Limb (tissue), 2 donors: Measurements from ENCODE around the gene R3HDM2.
"Not testable (repeated sequence)": the region's sequence is repeated elsewhere in the genome, so short reads cannot be mapped to it uniquely, and the experiment has no call there.

Experiments
- DNase-seq, 2 donors: peaks; one replicate each; pipeline ENCODE4 v3.0.0-alpha.2; 2016; ENCODE audit errors: extremely low spot score in 2 of 2

The R3HDM2 gene

DNA sequence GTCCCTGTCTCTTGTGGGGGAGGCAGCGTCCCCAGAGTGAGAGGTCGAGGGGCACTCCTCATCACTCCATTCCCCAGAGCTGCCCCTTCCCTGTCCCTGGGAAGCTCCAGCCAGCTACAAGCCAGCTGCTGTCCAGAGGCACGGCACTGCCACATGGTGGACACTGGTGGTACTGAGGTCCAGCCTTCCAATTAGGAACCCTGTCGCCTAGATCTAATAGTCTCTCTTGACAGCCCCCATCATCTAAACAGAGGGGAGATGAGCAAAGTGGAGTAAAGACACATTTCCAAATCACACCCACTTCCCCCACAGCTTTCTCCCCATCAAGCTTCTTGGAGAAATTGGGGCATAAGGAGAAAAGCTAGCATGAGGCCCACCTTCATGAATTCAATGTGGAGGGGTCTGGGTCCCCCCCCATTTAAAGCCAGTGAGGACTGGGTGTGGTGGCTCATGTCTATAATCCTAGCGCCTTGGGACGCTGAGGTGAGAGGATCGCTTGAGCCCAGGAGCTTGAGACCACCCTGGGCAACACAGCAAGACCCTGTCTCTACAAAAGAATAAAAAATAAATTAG, 22.2 kb upstream of the R3HDM2 start:
- peak; percentile 58 to 87 for DNase-seq

DNA sequence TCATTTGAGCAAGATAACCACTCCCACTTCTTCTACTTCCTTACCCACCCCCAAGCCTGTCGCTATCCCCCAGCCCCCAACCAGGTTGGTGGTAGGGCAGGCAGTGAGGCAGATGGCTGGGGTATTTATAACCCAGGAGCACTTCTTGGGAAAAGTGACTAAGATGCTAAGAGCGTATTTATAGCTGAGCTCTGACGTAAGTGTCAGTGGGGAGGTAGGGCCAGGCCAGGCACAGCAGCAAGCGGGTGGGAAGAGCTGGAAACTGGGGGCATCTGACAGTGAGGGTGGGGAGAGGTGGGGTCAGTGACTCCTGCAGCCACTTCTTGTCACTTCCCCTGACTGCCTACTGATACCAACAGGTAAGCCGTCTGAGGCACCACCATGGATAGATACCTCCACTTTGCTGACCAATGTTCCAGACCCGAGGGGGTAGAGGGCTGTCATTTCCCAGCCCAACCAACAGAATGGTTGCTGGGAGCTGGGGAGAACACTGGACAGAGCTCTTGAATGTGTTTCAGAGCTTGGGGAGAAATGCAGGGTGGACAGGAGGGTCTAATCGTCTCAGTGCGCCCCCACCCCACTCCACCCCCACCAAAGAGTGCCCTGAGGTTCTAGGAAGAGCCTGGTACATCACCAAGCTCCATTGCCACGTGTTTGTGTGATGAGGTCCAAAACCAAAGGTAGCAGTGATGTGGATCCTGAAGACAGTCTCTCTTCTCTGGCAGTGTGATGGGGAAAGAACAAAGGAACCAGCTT, 21.5 kb upstream of the R3HDM2 start:
- DNase-seq: peak in 1 of 2 donors; percentile 49

DNA sequence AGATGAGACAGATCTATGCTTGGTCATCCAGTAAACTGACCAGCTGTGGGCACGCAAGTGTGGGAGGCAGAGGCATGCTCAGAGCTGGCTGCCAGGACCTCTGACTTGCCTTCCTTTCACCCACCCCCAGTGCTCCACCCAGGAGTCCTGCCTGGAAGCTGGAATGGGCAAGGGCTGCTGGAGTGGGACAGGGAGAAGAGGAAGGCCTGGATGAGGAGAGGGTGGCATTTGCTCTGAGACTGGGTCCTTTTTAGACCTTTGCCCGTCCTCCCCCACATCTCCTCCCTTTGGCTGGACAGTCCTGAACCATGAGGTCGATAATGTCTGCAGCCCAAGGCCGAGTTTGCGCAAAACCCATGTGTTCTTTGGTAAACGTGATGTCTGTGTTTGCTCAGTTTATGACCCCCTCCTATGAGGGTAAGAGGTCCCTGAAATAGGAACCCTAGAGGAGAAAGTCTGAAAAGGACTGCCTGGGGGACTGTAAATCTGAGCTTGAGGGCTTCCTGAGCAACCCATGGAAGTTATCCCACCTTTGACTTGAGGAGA, 20.5 kb upstream of the R3HDM2 start:
- no peak for DNase-seq

DNA sequence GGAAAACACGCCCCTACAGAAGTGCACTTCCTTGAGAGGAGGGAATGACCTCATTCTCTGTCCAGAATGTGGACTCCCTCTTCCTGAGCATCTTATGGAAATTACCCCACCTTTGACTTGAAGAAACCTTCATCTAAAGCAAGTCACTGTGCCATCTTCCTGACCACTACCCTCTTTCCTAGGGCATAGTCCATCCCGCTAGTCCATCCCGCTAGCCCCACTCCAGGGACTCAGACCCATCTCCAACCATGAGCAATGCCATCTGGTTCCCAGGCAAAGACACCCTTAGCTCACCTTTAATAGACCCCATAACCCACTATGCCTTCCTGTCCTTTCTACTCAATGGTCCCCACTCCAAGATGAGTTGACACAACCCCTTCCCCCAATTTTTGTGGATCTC, 19.2 kb upstream of the R3HDM2 start:
- no peak for DNase-seq

DNA sequence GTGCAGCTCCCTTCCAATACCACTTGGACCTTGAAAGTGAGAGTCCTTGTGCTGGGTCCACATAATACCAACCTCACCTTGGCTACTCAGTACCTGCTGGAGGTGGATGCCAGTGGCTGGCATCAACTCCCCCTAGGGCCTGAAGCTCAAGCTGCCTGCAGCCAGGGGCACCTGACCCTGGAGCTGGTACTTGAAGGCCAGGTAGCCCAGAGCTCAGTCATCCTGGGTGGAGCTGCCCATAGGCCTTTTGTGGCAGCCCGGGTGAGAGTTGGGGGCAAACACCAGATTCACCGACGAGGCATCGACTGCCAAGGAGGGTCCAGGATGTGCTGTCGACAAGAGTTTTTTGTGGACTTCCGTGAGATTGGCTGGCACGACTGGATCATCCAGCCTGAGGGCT, 18.5 kb upstream of the R3HDM2 start:
- DNase-seq: no peak

DNA sequence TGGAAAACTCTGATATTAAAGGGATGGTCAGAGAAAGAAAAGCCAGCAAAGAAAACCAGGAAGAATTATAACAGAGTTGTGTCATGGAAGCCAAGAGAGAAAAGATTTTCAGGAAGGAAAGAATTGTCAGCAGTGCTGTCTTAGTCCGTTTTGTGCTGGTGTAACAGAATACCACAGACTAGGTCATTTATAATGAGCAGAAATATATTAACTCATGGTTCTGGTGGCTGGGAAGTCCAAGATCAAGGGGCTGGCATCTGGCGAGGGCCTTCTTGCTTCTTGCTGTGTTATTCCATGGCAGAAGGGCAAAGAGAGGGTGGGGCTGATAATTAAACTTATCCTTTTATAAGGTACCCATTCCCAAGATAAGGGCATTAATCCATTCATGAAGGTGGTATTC, 17.8 kb upstream of the R3HDM2 start:
- no peak for DNase-seq

DNA sequence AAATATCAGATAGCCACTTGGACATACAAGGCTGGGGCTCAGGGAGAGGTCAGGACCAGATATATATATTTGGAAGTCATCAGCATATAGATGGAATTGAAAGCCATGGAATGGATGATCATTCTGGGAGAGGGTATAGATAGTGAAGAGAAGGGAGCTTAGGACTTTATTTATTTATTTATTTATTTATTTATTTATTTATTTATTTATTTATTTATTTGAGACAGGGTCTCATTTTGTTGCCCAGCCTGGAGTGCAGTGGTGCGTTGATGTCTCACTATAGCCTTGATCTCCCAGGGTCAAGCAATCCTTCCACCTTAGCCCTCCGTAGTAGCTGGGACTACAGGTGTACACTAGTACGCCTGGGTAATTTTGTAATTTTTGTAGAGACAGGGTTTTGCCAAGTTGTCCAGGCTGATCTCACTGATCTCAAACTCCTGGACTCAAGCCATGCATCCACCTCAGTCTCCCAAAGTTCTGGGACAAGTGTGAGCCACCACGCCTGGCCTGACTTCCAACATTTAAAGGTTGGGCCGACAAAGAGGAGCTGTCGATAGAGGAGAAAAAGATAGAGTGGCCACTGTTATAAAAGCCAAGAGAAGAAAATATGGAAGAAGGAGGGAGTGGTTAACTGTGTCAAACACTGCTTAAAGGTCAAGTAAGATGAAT, 15.6 kb upstream of the R3HDM2 start:
- no peak for DNase-seq

DNA sequence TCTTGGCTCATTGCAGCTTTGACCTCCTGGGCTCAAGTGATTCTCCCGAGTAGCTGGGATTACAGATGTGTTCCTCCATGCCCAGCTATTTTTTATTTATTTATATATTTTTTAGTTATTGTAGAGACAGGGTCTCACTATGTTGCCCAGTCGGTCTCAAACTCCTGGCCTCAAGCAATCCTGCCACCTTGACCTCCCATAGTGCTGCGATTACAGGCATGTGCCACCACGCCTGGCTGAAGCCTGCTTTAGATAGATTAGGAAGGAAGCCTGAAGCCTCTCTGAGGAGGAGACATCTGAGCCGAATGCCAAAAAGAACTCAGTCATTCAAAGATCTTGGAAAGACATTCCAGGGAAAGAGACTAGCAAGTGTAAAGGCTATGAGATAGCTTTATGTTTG, 13.9 kb upstream of the R3HDM2 start:
- no peak for DNase-seq

DNA sequence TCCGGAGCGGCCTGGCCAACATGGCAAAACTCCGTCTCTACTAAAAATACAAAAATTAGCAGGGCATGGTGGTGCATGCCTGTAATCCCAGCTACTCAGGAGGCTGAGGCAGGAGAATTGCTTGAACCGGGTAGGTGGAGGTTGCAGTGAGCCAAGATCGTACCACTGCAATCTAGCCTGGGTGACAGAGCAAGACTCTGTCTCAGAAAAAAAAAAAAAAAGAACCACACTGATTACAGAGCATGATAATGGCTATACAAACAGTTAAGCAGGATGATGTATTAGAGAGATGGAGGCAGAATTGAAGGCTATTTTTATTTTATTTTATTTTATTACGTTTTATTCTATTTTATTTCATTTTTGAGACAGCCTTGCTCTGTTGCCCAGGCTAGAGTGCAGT, 13.5 kb upstream of the R3HDM2 start:
- not testable (repeated sequence) for DNase-seq

DNA sequence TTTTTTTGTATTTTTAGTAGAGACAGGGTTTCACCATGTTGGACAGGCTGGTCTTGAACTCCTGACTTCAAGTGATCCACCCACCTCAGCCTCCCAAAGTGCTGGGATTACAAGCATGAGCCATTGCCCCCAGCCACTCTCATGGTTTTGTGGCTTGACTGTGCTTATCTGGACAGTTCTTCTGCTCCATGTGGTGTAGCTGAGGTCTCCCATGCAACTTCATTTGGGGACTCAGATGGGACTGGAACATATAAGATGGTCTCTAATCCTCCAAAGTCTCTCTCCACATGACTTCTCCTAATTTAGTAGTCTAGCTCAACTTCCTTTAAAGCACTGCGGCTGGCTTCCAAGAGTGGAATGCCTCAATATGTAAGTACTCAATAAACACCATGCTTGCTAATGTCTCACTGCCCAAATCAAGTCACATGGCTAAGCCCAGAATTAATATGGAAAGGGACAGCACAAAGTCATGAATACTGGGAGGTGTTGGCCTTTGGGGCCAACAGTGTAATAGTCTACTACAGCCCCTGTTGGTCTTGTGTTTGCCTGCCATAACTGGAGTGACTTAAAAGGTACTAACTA, 11.1 kb upstream of the R3HDM2 start:
- no peak for DNase-seq

DNA sequence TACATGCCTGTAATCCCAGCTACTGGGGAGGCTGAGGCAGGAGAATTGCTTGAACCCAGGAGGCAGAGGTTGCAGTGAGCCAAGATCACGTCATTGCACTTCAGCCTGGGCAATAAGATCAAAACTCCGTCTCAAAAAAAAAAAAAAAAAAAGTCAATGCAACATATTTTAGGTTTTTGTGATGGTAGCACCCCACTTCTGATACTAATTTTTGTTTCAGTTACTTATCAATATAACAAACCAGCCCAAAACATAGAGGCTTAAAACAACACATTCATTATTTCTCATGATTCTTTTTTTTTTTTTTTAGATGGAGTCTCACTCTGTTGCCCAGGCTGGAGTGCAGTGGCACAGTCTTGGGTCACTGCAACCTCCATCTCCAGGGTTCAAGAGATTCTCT, 10.6 kb upstream of the R3HDM2 start:
- not testable (repeated sequence) for DNase-seq

DNA sequence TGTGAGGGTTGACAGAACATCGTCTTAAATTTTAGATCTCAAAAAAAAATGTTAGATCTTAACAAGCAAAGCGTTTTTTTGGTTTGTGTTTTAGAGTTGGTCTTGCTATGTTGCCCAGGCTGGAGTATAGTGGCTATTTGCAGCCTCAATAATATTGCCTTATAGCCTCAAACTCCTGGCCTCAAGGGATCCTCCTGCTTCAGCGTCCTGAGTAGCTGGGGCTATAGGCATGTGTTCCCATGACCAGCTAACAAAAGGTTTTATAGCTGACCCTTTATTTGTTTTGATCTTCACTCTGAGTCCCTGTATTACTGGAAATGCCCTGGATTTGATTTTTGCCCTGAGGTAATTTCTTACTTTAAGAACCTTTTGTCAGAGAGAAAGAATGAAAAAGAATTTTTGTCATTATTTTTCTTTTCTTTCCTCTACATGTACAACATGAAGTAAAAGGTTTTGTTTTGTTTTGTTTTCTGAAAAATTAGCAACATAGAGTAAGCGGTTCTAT, 9.0 kb upstream of the R3HDM2 start:
- DNase-seq: no peak

DNA sequence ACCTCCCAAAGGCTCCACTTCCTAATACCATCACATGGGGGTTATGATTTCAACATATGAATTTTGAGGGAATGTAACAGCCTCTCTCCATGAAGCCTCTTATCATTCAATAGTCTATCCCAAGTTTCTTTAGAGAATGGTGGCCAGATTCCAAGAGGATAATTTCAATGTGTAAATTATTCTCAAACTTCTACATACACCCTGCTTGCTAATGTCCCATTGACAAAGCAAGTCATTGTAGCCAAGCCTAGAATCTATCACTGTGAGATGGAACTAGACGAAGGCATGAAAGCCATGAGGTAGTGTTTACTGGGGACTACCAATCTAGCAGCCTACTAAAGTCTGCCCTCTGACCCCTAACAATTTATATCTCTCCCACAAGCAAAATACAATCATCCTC, 7.6 kb upstream of the R3HDM2 start:
- no peak for DNase-seq

DNA sequence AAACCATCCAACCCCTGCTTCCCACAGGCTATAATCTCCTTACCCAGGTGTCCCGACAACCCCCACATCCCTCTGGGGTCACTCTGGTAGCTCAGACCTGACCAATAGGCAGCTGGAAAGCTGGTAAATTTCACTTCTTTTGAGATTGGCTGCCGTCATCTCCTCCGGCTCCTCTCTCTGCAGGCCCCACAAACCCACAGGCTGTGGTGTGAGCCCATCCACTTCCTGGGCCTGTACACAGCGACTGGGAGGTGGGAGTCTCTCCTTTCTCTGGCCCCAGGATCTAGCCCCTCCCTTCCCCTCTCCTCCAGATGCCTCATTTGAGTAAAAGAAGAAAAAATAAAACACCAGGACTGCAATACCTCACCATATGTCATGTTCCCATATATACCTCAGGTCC, 4.5 kb upstream of the R3HDM2 start:
- no peak for DNase-seq

DNA sequence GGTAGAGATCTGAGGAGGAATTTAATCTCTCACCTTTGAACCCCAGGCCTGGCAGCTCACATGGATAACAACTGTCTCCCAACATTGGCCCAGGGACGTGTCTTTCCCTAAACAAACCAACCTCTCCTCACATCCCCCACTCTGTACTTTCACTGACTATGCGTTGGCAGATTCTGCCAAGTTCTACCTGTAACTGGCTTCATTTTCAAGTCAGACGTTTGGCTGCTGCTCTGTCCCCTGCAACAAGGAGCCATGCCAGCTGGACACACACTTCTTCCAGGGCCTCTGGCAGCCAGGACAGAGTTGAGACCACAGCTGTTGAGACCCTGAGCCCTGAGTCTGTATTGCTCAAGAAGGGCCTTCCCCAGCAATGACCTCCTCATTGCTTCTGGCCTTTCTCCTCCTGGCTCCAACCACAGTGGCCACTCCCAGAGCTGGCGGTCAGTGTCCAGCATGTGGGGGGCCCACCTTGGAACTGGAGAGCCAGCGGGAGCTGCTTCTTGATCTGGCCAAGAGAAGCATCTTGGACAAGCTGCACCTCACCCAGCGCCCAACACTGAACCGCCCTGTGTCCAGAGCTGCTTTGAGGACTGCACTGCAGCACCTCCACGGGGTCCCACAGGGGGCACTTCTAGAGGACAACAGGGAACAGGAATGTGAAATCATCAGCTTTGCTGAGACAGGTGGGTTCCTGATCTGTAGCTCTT, 3.8 kb upstream of the R3HDM2 start, which contains the start of gene INHBC:
INHBC (plus strand) TSS at position 268 of the 707 bp plus-strand sequence; CDS start at position 371, 103 bp downstream.
- DNase-seq: no peak

DNA sequence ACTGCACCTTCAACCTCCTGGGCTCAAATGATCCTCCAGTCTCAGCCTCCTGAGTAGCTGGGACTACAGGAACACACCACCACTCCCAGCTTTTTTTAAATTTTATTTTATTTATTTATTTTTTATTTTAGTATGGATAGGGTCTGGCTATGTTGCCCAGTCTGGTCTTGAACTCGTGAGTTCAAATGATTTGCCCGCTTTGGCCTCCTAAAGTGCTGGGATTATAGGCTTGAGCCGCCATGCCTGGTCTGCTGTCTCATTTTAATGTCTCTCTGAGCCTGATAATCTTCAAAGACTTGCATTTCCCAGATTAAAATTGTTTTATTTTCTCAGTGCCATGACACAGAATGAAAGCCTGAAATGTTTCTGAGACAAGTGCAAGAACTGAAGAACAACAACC, 2.5 kb upstream of the R3HDM2 start:
- DNase-seq: no peak

DNA sequence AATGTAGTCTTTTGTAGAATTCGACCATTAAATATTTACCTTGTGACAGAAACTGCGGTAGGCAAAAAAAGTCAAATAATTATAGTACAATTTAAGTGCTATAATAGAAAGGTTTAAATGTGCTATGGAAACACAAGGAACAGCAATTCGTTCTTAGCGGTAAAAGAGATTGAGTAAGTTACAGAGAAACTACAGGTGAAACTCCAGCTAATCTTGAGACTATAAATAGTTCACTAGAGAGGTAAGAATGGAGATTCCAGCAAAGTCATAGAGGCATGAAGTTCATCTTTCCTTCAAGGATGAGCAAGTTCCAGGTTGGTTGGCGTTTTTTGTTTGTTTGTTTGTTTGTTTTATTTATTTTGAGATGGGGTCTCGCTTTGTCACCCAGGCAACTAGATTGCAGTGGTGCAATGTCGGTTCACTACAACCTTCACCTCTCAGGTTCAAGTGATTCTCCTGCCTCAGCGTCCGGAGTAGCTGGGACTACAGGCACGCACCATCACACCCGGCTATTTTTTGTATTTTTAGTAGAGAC, 878 bp upstream of the R3HDM2 start:
- DNase-seq: no peak

DNA sequence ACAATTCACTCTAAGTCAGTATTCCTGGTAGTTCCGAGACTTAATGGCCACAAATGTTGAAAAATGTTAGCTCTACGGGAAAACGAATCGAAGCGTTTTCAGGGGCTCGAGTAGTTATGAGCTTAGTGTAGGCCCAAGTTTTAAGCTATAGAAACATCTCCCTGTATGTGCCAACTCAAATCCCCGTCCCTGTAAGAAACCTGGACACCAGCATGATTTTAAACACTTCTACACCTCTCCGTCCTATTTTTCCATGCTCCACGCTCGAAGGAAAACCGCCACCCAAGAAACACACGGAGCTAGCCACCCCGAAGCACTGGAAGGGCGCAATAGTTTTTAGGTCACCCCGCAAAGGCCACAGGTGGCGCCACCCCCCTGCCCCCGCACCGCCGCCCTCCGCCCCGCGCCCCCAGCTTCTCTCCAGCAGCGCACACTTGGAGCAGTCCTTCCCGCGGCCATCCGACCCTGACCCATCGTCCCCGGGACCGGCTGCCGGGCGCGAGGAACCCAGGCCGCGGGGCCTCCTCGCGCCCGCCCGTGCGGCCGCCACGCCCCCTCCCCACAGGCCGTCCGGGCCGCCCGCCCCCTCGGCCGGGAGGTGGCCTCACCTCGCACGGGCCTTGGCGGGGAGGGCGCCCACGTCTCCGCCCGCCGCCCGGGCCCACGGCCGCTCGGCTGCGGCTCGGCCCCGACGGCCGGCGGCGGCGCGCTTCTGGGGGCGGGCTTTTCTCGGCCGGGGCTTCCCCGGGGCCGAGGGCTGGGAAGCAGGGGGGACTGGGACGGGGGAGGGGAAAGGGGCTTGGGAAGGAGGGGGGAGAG, 522 bp downstream of the R3HDM2 start:
- peak in 1 of 2 donors; percentile 34 for DNase-seq

DNA sequence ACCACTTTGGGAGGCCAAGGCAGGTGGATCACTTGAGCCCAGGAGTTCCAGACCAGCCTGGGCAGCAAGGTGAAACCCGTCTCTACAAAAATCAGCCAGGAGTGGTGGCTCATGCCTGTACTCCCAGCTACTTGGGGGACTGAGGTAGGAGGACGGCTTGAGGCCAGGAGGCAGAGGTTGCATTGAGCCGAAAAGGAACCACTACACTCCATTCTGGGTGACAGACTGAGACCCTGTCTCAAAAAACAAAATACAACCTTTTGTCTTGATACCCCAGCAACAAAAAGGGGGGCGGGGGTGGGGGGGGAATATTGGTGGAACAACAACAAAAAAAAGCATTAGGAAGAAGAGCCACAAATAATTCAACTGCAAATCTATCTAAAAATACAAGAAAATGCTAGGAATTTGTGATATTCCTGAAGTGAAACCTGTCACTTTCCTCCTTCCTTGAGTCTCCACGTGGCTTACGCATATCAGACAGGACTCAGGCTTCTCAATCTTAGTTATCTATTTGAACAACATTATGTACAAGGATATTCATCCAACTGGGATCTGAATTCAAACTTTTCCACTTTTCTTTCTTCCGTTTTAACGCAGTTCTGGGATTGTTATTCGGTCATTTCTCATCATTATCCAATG, 1.3 kb downstream of the R3HDM2 start:
- peak in 1 of 2 donors; percentile 4 for DNase-seq

DNA sequence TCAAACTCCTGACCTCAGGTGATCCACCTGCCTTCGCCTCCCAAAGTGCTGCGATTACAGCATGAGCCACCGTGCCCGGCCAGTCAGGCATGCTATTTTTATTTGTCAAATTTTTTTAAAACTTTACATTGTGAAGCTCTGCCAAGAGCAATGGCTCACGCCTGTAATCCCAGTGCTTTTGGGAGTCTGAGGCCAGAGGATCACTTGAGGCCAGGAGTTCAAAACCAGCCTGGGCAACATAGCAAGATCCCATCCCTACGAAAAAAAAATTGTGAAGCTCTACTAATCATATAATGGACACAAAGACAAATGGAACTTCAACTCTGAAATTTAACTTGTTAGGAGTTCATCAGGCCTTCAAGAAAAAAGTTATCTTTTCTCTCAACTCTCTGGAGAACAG, 1.9 kb downstream of the R3HDM2 start:
- DNase-seq: no peak
